Neural cell (in vitro differentiated cells): Measurements from ENCODE around the gene SCRG1.

Source experiments
- EP300 ChIP-seq: fragments of 450-650 bp; conservative IDR thresholded peaks from 2 replicates; pipeline ENCODE4 v1.6.1; 2014; ENCODE audit warnings: antibody characterized with exemption, mild to moderate bottlenecking, moderate library complexity; ENCODE audit not compliant: poor library complexity, severe bottlenecking
- EZH2 ChIP-seq: fragments of 200-600, 300-800 bp; shearing (Covaris generic), sonication (generic); IDR thresholded peaks from 2 replicates; pipeline ENCODE4 v1.6.1; 2014; ENCODE audit warnings: antibody characterized with exemption, low read length, borderline replicate concordance, mild to moderate bottlenecking; ENCODE audit not compliant: insufficient read depth, poor library complexity, severe bottlenecking
- MXI1 ChIP-seq: fragments of 450-650 bp; conservative IDR thresholded peaks from 2 replicates; pipeline ENCODE4 v1.6.1; 2014; ENCODE audit warnings: antibody characterized with exemption, mild to moderate bottlenecking; ENCODE audit not compliant: poor library complexity, severe bottlenecking
- POLR2AphosphoS5 ChIP-seq: IDR thresholded peaks from 2 replicates; pipeline ENCODE4 v1.6.1; 2012
- TF ChIP-seq, protein P1 (sequence below): fragments of 450-650 bp; IDR thresholded peaks from 2 replicates; pipeline ENCODE4 v1.5.1; 2014; ENCODE audit warnings: antibody characterized with exemption, mild to moderate bottlenecking, moderate library complexity; ENCODE audit not compliant: poor library complexity, severe bottlenecking
- TF ChIP-seq, protein P2 (sequence below): IDR thresholded peaks from 2 replicates; pipeline ENCODE4 v1.6.1; 2012; ENCODE audit warnings: borderline replicate concordance

DNA sequence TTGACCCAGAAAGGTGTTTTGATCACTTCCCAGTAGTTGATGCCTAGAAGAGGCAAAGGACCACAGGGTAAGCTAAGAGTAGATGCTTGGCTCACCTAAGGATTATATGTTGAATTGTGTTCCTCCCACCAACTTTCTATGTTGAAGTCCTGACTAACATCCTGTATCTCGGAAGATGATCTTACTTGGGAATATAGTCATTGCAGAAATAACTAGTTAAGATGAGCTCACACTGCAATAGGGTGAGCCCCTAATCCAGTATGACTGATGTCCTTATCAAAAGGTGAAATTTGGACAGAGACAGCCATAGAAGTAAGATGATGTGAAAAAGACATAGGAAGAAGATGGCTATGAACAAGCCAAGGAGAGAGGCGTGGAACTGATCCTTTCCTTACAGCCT, 61.5 kb downstream of the SCRG1 start:
- TF ChIP-seq, protein P1, sequence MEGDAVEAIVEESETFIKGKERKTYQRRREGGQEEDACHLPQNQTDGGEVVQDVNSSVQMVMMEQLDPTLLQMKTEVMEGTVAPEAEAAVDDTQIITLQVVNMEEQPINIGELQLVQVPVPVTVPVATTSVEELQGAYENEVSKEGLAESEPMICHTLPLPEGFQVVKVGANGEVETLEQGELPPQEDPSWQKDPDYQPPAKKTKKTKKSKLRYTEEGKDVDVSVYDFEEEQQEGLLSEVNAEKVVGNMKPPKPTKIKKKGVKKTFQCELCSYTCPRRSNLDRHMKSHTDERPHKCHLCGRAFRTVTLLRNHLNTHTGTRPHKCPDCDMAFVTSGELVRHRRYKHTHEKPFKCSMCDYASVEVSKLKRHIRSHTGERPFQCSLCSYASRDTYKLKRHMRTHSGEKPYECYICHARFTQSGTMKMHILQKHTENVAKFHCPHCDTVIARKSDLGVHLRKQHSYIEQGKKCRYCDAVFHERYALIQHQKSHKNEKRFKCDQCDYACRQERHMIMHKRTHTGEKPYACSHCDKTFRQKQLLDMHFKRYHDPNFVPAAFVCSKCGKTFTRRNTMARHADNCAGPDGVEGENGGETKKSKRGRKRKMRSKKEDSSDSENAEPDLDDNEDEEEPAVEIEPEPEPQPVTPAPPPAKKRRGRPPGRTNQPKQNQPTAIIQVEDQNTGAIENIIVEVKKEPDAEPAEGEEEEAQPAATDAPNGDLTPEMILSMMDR: no peak
- TF ChIP-seq POLR2AphosphoS5 (no peak), EP300 (no peak), MXI1 (no peak), EZH2 (no peak)
- TF ChIP-seq, protein P2, sequence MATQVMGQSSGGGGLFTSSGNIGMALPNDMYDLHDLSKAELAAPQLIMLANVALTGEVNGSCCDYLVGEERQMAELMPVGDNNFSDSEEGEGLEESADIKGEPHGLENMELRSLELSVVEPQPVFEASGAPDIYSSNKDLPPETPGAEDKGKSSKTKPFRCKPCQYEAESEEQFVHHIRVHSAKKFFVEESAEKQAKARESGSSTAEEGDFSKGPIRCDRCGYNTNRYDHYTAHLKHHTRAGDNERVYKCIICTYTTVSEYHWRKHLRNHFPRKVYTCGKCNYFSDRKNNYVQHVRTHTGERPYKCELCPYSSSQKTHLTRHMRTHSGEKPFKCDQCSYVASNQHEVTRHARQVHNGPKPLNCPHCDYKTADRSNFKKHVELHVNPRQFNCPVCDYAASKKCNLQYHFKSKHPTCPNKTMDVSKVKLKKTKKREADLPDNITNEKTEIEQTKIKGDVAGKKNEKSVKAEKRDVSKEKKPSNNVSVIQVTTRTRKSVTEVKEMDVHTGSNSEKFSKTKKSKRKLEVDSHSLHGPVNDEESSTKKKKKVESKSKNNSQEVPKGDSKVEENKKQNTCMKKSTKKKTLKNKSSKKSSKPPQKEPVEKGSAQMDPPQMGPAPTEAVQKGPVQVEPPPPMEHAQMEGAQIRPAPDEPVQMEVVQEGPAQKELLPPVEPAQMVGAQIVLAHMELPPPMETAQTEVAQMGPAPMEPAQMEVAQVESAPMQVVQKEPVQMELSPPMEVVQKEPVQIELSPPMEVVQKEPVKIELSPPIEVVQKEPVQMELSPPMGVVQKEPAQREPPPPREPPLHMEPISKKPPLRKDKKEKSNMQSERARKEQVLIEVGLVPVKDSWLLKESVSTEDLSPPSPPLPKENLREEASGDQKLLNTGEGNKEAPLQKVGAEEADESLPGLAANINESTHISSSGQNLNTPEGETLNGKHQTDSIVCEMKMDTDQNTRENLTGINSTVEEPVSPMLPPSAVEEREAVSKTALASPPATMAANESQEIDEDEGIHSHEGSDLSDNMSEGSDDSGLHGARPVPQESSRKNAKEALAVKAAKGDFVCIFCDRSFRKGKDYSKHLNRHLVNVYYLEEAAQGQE: no peak
